Thyroid gland (tissue), 4 donors: ENCODE measurements around the gene GALNT10.

Source experiments
- CTCF ChIP-seq, 6 experiments: fragments of 200-600 bp in 3 of 6; fragments of 450-650 bp in 3 of 6; sonication (generic) in 3 of 6; IDR thresholded peaks; one replicate each; pipeline ENCODE4 v1.5.1; 2016 to 2019; ENCODE audit warnings: antibody characterized with exemption in 6 of 6, mild to moderate bottlenecking in 2 of 6, inconsistent platforms in 1 of 6, moderate library complexity in 1 of 6
- POLR2A ChIP-seq, 2 donors: fragments of 450-650 bp; IDR thresholded peaks; one replicate each; pipeline ENCODE4 v1.6.1; 2017; ENCODE audit warnings: antibody characterized with exemption in 2 of 2, mild to moderate bottlenecking in 2 of 2, moderate library complexity in 1 of 2

- TF ChIP-seq CTCF (IDR thresholded peaks at IDR 0.05) (peak in 3 of 6 experiments; percentile 16 to 21 (median 18)), POLR2A (IDR thresholded peaks at IDR 0.05) (no peak)
These were observed 526 bp upstream of the GALNT10 start for GRCh38 chr5:154189819-154190594.
